HepG2 (cell line): ENCODE data around the gene TRPT1. TPM values are rescaled to one million over a fixed set of nuclear protein-coding genes. Genes with fewer than 3 reads are reported as not detected.

Source experiments
- AGO1 ChIP-seq: fragments of 200-400 bp; formaldehyde crosslinking; IDR thresholded peaks from 2 replicates; pipeline ENCODE4 v1.6.1; 2017; ENCODE audit warnings: mild to moderate bottlenecking, low read depth, low read length, moderate library complexity; ENCODE audit not compliant: poor library complexity, severe bottlenecking
- ATF3 ChIP-seq: sonication (generic); formaldehyde crosslinking; IDR thresholded peaks from 2 replicates; pipeline ENCODE4 v1.4.0; 2020; ENCODE audit warnings: missing genetic modification reagents
- ATF7-NPFF ChIP-seq: sonication (generic); formaldehyde crosslinking; IDR thresholded peaks from 2 replicates; pipeline ENCODE4 v1.8.1; 2023; ENCODE audit warnings: mild to moderate bottlenecking, low read depth, missing genetic modification reagents, moderate library complexity
- CCDC6 ChIP-seq: sonication (generic); formaldehyde crosslinking; IDR thresholded peaks from 2 replicates; pipeline ENCODE4 v1.8.1; 2022; ENCODE audit warnings: mild to moderate bottlenecking, missing genetic modification reagents, moderate library complexity
- FOXK2 ChIP-seq: fragments of 450-650 bp; IDR thresholded peaks from 2 replicates; pipeline ENCODE4 v1.6.1; 2016
- HES4 ChIP-seq: sonication (generic); formaldehyde crosslinking; IDR thresholded peaks from 2 replicates; pipeline ENCODE4 v1.9.0; 2021; ENCODE audit warnings: mild to moderate bottlenecking, missing genetic modification reagents, borderline replicate concordance
- JARID2 ChIP-seq: sonication (generic); formaldehyde crosslinking; IDR thresholded peaks from 2 replicates; pipeline ENCODE4 v1.8.1; 2023; ENCODE audit warnings: missing genetic modification reagents, inconsistent platforms; ENCODE audit not compliant: insufficient replicate concordance
- LCORL ChIP-seq, 2 experiments: fragments of 450-650 bp in 1 of 2; sonication (generic) in 1 of 2; formaldehyde crosslinking in 1 of 2; IDR thresholded peaks; 2 replicates each; pipeline versions ENCODE4 v1.5.0 to v1.6.1; 2017 to 2020; ENCODE audit warnings: antibody characterized with exemption in 1 of 2, missing genetic modification reagents in 1 of 2
- MTERF4 ChIP-seq: sonication (generic); formaldehyde crosslinking; IDR thresholded peaks from 2 replicates; pipeline ENCODE4 v1.8.0; 2023; ENCODE audit warnings: mild to moderate bottlenecking, missing genetic modification reagents
- SATB2 ChIP-seq: sonication (generic); formaldehyde crosslinking; IDR thresholded peaks from 2 replicates; pipeline ENCODE4 v1.5.0; 2020; ENCODE audit warnings: missing genetic modification reagents
- SMAD3 ChIP-seq: sonication (generic); formaldehyde crosslinking; IDR thresholded peaks from 2 replicates; pipeline ENCODE4 v1.4.0; 2020; ENCODE audit warnings: missing genetic modification reagents
- SYNCRIP ChIP-seq: fragments of 200-400 bp; formaldehyde crosslinking; IDR thresholded peaks from 2 replicates; pipeline ENCODE4 v1.6.1; 2018; ENCODE audit warnings: mild to moderate bottlenecking, low read depth, low read length; ENCODE audit not compliant: insufficient read depth
- ZC3H13 ChIP-seq: sonication (generic); formaldehyde crosslinking; IDR thresholded peaks from 2 replicates; pipeline ENCODE4 v1.8.1; 2023; ENCODE audit warnings: mild to moderate bottlenecking, missing genetic modification reagents, moderate library complexity
- ZNF142 ChIP-seq: sonication (generic); formaldehyde crosslinking; IDR thresholded peaks from 2 replicates; pipeline ENCODE4 v1.4.0; 2020; ENCODE audit warnings: missing genetic modification reagents
- ZNF557 ChIP-seq: sonication (generic); formaldehyde crosslinking; IDR thresholded peaks from 2 replicates; pipeline ENCODE4 v1.4.0; 2020; ENCODE audit warnings: missing genetic modification reagents
- ZNF564 ChIP-seq: sonication (generic); formaldehyde crosslinking; IDR thresholded peaks from 2 replicates; pipeline ENCODE4 v1.8.1; 2023; ENCODE audit warnings: mild to moderate bottlenecking, missing genetic modification reagents
- ZNF83 ChIP-seq: sonication (generic); formaldehyde crosslinking; IDR thresholded peaks from 2 replicates; pipeline ENCODE4 v1.4.0; 2020; ENCODE audit warnings: missing genetic modification reagents, mild to moderate bottlenecking, borderline replicate concordance
- ZSCAN25 ChIP-seq: sonication (generic); formaldehyde crosslinking; IDR thresholded peaks from 2 replicates; pipeline ENCODE4 v1.8.0; 2022; ENCODE audit warnings: mild to moderate bottlenecking, missing genetic modification reagents
- polyA plus RNA-seq, 8 experiments: library from polyadenylated mRNA; depleted of rRNA in 3 of 8; stranded (reverse) in 7 of 8; unstranded in 1 of 8; fragments of >200 nt; fragmentation: Illumina TruSeq in 4 of 8; extraction: Trizol in 4 of 8; gene quantifications; 2 replicates each; pipeline versions ENCODE4 v1.2.1 to v1.2.3, GENCODE V29; 2011 to 2016; ENCODE audit warnings: low read depth in 4 of 8, missing spikeins in 1 of 8, mixed read lengths in 1 of 8; ENCODE audit not compliant: insufficient read depth in 1 of 8
- total RNA-seq, 5 experiments: library from RNA; depleted of rRNA; stranded (reverse); fragments of >200 nt; fragmentation: Illumina TruSeq; extraction: Trizol; gene quantifications; 2 replicates each; pipeline ENCODE4 v1.2.3, GENCODE V29; 2016; ENCODE audit warnings: low read depth in 1 of 5
- TF ChIP-seq, protein P1 (sequence below): sonication (generic); formaldehyde crosslinking; conservative IDR thresholded peaks from 2 replicates; pipeline ENCODE4 v1.8.0; 2022; ENCODE audit warnings: mild to moderate bottlenecking, moderate library complexity, missing genetic modification reagents

Gene TRPT1
- total and polyA plus RNA-seq, 2 of the 13 experiments (the other 11 are each of a cell fraction or from before 2014, with no cell fraction given) = 24.8 to 40.7 TPM

- TF ChIP-seq ZNF83 (CRISPR knock-in tag) (no peak), SATB2 (CRISPR knock-in tag) (no peak), ZSCAN25 (0 out of 2 replicates have a peak, but pooled peaks have one; percentile 13), SYNCRIP (no peak), ATF7-NPFF (0 out of 2 replicates have a peak, but pooled peaks have one; percentile 44), ZNF142 (CRISPR knock-in tag) (no peak), MTERF4 (CRISPR knock-in tag) (no peak), ZNF557 (CRISPR knock-in tag) (no peak), SMAD3 (CRISPR knock-in tag) (no peak), HES4 (no peak), ZC3H13 (CRISPR knock-in tag) (0 out of 2 replicates have a peak, but pooled peaks have one; percentile 33), LCORL (IDR thresholded peaks at IDR 0.05) (no peak), LCORL (CRISPR knock-in tag; IDR thresholded peaks at IDR 0.05) (no peak), JARID2 (CRISPR knock-in tag) (no peak), ATF3 (CRISPR knock-in tag) (no peak), FOXK2 (no peak), CCDC6 (CRISPR knock-in tag) (no peak), AGO1 (peak; percentile 37), ZNF564 (CRISPR knock-in tag) (no peak)
- TF ChIP-seq, protein P1, sequence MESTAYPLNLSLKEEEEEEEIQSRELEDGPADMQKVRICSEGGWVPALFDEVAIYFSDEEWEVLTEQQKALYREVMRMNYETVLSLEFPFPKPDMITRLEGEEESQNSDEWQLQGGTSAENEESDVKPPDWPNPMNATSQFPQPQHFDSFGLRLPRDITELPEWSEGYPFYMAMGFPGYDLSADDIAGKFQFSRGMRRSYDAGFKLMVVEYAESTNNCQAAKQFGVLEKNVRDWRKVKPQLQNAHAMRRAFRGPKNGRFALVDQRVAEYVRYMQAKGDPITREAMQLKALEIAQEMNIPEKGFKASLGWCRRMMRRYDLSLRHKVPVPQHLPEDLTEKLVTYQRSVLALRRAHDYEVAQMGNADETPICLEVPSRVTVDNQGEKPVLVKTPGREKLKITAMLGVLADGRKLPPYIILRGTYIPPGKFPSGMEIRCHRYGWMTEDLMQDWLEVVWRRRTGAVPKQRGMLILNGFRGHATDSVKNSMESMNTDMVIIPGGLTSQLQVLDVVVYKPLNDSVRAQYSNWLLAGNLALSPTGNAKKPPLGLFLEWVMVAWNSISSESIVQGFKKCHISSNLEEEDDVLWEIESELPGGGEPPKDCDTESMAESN (CRISPR knock-in tag) = 0 out of 2 replicates have a peak, but pooled peaks have one; percentile 28
Observed at GRCh38 chr11:64250415-64251015, 24.5 kb upstream of the TRPT1 start (continued).
